Measurements from ENCODE around the gene CAMSAP3.

GRCh38 chr19:7645656-7646425 lies 50.2 kb downstream of the CAMSAP3 start:
- TF ChIP-seq GATA2 (IDR thresholded peaks at IDR 0.05; ENCODE audit: low read depth, low read length), result no peak
- TF ChIP-seq GATA3 (IDR thresholded peaks at IDR 0.05; ENCODE audit: low read depth, low read length), result no peak
